ENCODE data around the gene ADPRHL1. TPM values are rescaled to one million over a fixed set of nuclear protein-coding genes. Genes with fewer than 3 reads are reported as not detected.

The ADPRHL1 gene
- total and polyA plus RNA-seq, 2 donors (not counting 3 experiments of a cell fraction or from before 2014, with no cell fraction given) = 0.52 to 0.97 TPM

- intact Hi-C loops (cut with micrococcal nuclease) (no loop called here), dilution Hi-C loops (cut with MboI; ENCODE audit: extremely low pct_ligation_motif_present, low sequenced_read_pairs) (no loop called here)
- no peak overlapping the region for H2AFZ ChIP-seq (ENCODE audit: low read depth, low read length)
- H3K9me3 ChIP-seq (replicated peaks; ENCODE audit: control insufficient read depth, insufficient read depth, low read length) = no peaks in the 10 kb centered on the region
- H3K27me3 ChIP-seq (ENCODE audit: control insufficient read depth in 2 of 2, insufficient read depth in 2 of 2, low read length in 2 of 2) = no peaks in the 10 kb centered on the region
- DNase-seq (ENCODE audit: low read depth, low spot score) = no peak
- CTCF ChIA-PET = no interaction called here
- no peaks in the 10 kb centered on the region for H3K9me1 ChIP-seq (replicated peaks; ENCODE audit: control insufficient read depth, extremely low read depth, insufficient read depth, low read length)
- POLR2A ChIA-PET = no interaction called here
- BruUV-seq (replicated peaks) = no TSS peak
- H3K9ac ChIP-seq (replicated peaks; ENCODE audit: extremely low read depth, insufficient read depth, low read length) = no peak overlapping the region
- TF ChIP-seq MYC (IDR thresholded peaks at IDR 0.05; ENCODE audit: low read depth, low read length) (no peak), GATA2 (IDR thresholded peaks at IDR 0.05; ENCODE audit: insufficient read depth, insufficient read length, low read depth, low read length) (no peak), MAX (IDR thresholded peaks at IDR 0.05; ENCODE audit: insufficient read depth, insufficient read length) (no peak), JUN (IDR thresholded peaks at IDR 0.05; ENCODE audit: borderline replicate concordance, insufficient read depth, insufficient read length, low read depth) (no peak), EZH2 (IDR thresholded peaks at IDR 0.05; ENCODE audit: borderline replicate concordance, low read depth, low read length, severe bottlenecking) (no peak), POLR2AphosphoS5 (IDR thresholded peaks at IDR 0.05; ENCODE audit: insufficient read depth, low read depth, low read length) (no peak), POLR2A (IDR thresholded peaks at IDR 0.05; ENCODE audit: low read depth, low read length) (no peak), FOS (IDR thresholded peaks at IDR 0.05; ENCODE audit: borderline replicate concordance, insufficient read depth, low read length) (no peak), CTCF (IDR thresholded peaks at IDR 0.05; ENCODE audit: extremely low read depth in 1 of 2, insufficient read depth in 1 of 2, low read depth in 1 of 2, low read length in 2 of 2) (no peak)
- no peak overlapping the region for H3K4me3 ChIP-seq (replicated peaks in 1 of 3; ENCODE audit: insufficient read depth in 1 of 3, low read depth in 1 of 3, low read length in 3 of 3)
- H3K79me2 ChIP-seq (ENCODE audit: control insufficient read depth, insufficient read depth, low read length) = no peaks in the 10 kb centered on the region
- no peak overlapping the region for H3K4me2 ChIP-seq (ENCODE audit: insufficient read depth, low read length)
- H4K20me1 ChIP-seq (replicated peaks; ENCODE audit: control insufficient read depth, extremely low read depth, insufficient read depth, low read length) = no peaks in the 10 kb centered on the region
- no peak overlapping the region for H3K27ac ChIP-seq (ENCODE audit: insufficient read depth, low read depth, low read length)
- no peaks in the 10 kb centered on the region for H3K4me1 ChIP-seq (ENCODE audit: control insufficient read depth, extremely low read depth, insufficient read depth, low read length)
- FAIRE-seq = peak; percentile 8
- H3K36me3 ChIP-seq (ENCODE audit: control insufficient read depth in 2 of 2, extremely low read depth in 1 of 2, insufficient read depth in 2 of 2, low read length in 2 of 2) = no peaks in the 10 kb centered on the region
Observed at GRCh38 chr13:113442354-113442984, 10.8 kb downstream of the ADPRHL1 start.

All from endothelial cell of umbilical vein (primary cell).